Ovary (tissue), 9 donors: ENCODE results near the gene RGP1. TPM values are rescaled to one million over a fixed set of nuclear protein-coding genes. Genes with fewer than 3 reads are reported as not detected.

Experiments used
- DNase-seq, 5 donors: peaks; one replicate each; pipeline ENCODE4 v3.0.0-alpha.2; 2019 to 2020
- H3K27ac ChIP-seq, 2 donors: fragments of 200-600 bp; one replicate each; pipeline versions ENCODE4 v1.5.1 to v1.8.0; 2019 to 2022
- H3K27me3 ChIP-seq: fragments of 200-600 bp; one replicate; pipeline ENCODE4 v1.8.0; 2022
- H3K36me3 ChIP-seq: fragments of 200-600 bp; sonication (generic); one replicate; pipeline ENCODE4 v1.5.1; 2019
- H3K4me1 ChIP-seq: one replicate; pipeline ENCODE4 v1.8.1; 2013; ENCODE audit warnings: mild to moderate bottlenecking, moderate library complexity; ENCODE audit not compliant: insufficient read depth
- H3K4me3 ChIP-seq: fragments of 200-600 bp; sonication (generic); one replicate; pipeline ENCODE4 v1.5.1; 2017
- H3K9me3 ChIP-seq, 2 donors: fragments of 200-600 bp in 1 of 2; sonication (generic) in 1 of 2; one replicate each; pipeline versions ENCODE4 v1.5.1 to v1.8.1; 2013 to 2019; ENCODE audit warnings: mild to moderate bottlenecking in 1 of 2, moderate library complexity in 1 of 2
- EP300 ChIP-seq: sonication (generic); formaldehyde crosslinking; IDR thresholded peaks from one replicate; pipeline ENCODE4 v1.6.1; 2017; ENCODE audit warnings: antibody characterized with exemption
- POLR2A ChIP-seq: fragments of 450-650 bp; IDR thresholded peaks from one replicate; pipeline ENCODE4 v1.6.1; 2017; ENCODE audit warnings: antibody characterized with exemption, mild to moderate bottlenecking, moderate library complexity
- WGBS, 3 donors: extraction: QIAGEN DNeasy Blood & Tissue Kit in 1 of 3; methylation state at CpG; one replicate each; pipeline versions ENCODE4 v1.1.5 to v1.1.7; 2013 to 2017; 5-methylcytosine and 5-hydroxymethylcytosine counted together
- intact Hi-C, 4 donors: fragments of 100-400 bp; cut with DNase I; formaldehyde crosslinking; loops; one replicate each; pipeline versions ENCODE4 v1.11.0 to v1.15.1; 2022 to 2023
- polyA plus RNA-seq, 2 donors: library from polyadenylated mRNA; stranded (reverse); fragments of 200-250 nt in 1 of 2; fragments of 350-450 nt in 1 of 2; fragmentation: Illumina TruSeq in 1 of 2; extraction: RNeasy Lipid Tissue Mini Kit (QIAGEN cat#74804) in 1 of 2; gene quantifications; one replicate each; pipeline ENCODE4 v1.2.3, GENCODE V29; 2013 to 2014
- total RNA-seq, 7 donors: library from RNA; depleted of rRNA in 2 of 7; stranded (reverse); fragments of >200 nt in 2 of 7; fragmentation: NEBNext Ultra II Directional in 3 of 7; extraction: Animal tissue kit (Norgen Biotek cat#: 25700) in 3 of 7; gene quantifications; one replicate each; pipeline versions ENCODE4 v1.1.0 to v1.2.4, GENCODE V29; 2016 to 2023
- TF ChIP-seq, protein P1 (sequence below), 3 donors: fragments of 450-650 bp in 2 of 3; fragments of 200-600 bp in 1 of 3; IDR thresholded peaks; one replicate each; pipeline versions ENCODE4 v1.5.1 to v1.8.0; 2016 to 2022; ENCODE audit warnings: antibody characterized with exemption in 3 of 3, mild to moderate bottlenecking in 1 of 3
- donor health status: DM: no; HTN: no; CAD: no; lungs with moderate emphysema.
- donor health status: DM: no; HTN: no; CAD: no.
- donor health status: Bipolar disorder and iron deficiency.
- donor health status: DM: yes; HTN: yes; CAD: no.
- donor health status: DM: no; HTN: no; CAD: no.
- donor health status: DM: yes; HTN: yes; CAD: no.

The RGP1 gene
- total and polyA plus RNA-seq, 9 donors = 9.4 to 32.3 (median 25.0) TPM

DNA sequence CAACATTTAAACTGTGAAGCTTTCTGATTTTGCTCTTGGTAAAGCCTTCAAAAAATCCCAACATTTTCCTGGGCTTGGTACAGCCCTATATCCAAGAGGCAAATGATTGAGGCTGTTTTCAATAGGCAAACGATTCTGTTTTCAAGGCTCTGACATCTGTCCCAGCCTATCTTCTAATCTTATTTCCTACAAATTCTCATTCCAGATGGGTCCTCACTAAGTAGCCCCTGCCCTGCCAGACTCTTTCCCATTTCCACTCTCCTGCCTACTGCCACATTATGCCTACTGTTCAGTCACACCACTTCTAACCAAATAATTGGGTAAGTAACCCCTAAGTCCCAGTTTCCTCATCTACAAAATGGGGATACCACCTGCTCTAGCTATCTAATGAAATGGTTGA lies 3.5 kb upstream of the RGP1 start:
- 40 to 55% (median 53%) methylated on average over 1 of the region's 1 CpG for WGBS, 3 donors
- DNase-seq = no peak
- H3K27me3 ChIP-seq = no peaks in the 10 kb centered on the region
- H3K9me3 ChIP-seq = no peaks in the 10 kb centered on the region
- H3K36me3 ChIP-seq = no peaks in the 10 kb centered on the region
- TF ChIP-seq, protein P1, sequence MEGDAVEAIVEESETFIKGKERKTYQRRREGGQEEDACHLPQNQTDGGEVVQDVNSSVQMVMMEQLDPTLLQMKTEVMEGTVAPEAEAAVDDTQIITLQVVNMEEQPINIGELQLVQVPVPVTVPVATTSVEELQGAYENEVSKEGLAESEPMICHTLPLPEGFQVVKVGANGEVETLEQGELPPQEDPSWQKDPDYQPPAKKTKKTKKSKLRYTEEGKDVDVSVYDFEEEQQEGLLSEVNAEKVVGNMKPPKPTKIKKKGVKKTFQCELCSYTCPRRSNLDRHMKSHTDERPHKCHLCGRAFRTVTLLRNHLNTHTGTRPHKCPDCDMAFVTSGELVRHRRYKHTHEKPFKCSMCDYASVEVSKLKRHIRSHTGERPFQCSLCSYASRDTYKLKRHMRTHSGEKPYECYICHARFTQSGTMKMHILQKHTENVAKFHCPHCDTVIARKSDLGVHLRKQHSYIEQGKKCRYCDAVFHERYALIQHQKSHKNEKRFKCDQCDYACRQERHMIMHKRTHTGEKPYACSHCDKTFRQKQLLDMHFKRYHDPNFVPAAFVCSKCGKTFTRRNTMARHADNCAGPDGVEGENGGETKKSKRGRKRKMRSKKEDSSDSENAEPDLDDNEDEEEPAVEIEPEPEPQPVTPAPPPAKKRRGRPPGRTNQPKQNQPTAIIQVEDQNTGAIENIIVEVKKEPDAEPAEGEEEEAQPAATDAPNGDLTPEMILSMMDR (IDR thresholded peaks at IDR 0.05) = no peak
- TF ChIP-seq EP300 (no peak), POLR2A (no peak)
- no peak overlapping the region for H3K27ac ChIP-seq
- intact Hi-C loops = no loop called here
- H3K4me3 ChIP-seq = no peak overlapping the region
- H3K4me1 ChIP-seq = peaks cover 22% of the 10 kb centered on the region

GRCh38 chr9:35746583-35746982 lies 2.5 kb upstream of the RGP1 start:
- no peak overlapping the region for H3K27ac ChIP-seq
- H3K4me1 ChIP-seq = peaks cover 22% of the 10 kb centered on the region
- 49 to 62% (median 59%) methylated on average over 3 of the region's 3 CpGs for WGBS, 3 donors
- no peaks in the 10 kb centered on the region for H3K9me3 ChIP-seq
- TF ChIP-seq POLR2A = no peak
- TF ChIP-seq EP300 = no peak
- TF ChIP-seq, protein P1 (IDR thresholded peaks at IDR 0.05) = no peak
- no peak for DNase-seq
- peak overlapping the region; percentile 80 for H3K4me3 ChIP-seq
- no peaks in the 10 kb centered on the region for H3K27me3 ChIP-seq
- intact Hi-C loops = no loop called here
- no peaks in the 10 kb centered on the region for H3K36me3 ChIP-seq

GRCh38 chr9:35748242-35748857 lies 737 bp upstream of the RGP1 start:
- Histone ChIP-seq H3K36me3 (no peaks in the 10 kb centered on the region), H3K27me3 (no peaks in the 10 kb centered on the region), H3K27ac (peak overlapping the region; percentile 69 to 88), H3K9me3 (no peaks in the 10 kb centered on the region), H3K4me3 (peak overlapping the region; percentile 80), H3K4me1 (peaks cover 22% of the 10 kb centered on the region)
- no peak for TF ChIP-seq EP300
- no peak for TF ChIP-seq POLR2A
- TF ChIP-seq, protein P1 (IDR thresholded peaks at IDR 0.05) = no peak
- 0 to 1% (median 1%) methylated on average over 23 to 24 of the region's 24 CpGs for WGBS, 3 donors
- DNase-seq = no peak
- intact Hi-C loops = no loop called here

GRCh38 chr9:35749515-35750255 lies 598 bp downstream of the RGP1 start:
- H3K27ac ChIP-seq = peak overlapping the region; percentile 69 to 88
- no peaks in the 10 kb centered on the region for H3K9me3 ChIP-seq
- TF ChIP-seq POLR2A (no peak), EP300 (no peak)
- TF ChIP-seq, protein P1 (IDR thresholded peaks at IDR 0.05) = no peak
- peak in 1 of 5 donors; percentile 45 for DNase-seq
- H3K36me3 ChIP-seq = no peaks in the 10 kb centered on the region
- intact Hi-C loops = loop anchor here in 1 of 4 donors (10.0 kb wide), 1 partner anchor 1715 kb away; the partner anchor contains the start of gene ZBTB5
- H3K27me3 ChIP-seq = no peaks in the 10 kb centered on the region
- H3K4me1 ChIP-seq = peaks cover 22% of the 10 kb centered on the region
- 3 to 5% (median 4%) methylated on average over 19 of the region's 19 CpGs for WGBS, 3 donors
- peak overlapping the region; percentile 80 for H3K4me3 ChIP-seq
